Vagina (tissue), 2 donors: ENCODE data around the gene ZFAND2A. TPM values are rescaled to one million over a fixed set of nuclear protein-coding genes. Genes with fewer than 3 reads are reported as not detected.

Experiments
- DNase-seq, 2 donors: peaks; one replicate each; pipeline ENCODE4 v3.0.0-alpha.2; 2017; ENCODE audit errors: extremely low spot score in 2 of 2
- H3K27ac ChIP-seq: fragments of 200-600 bp; sonication (generic); one replicate; pipeline ENCODE4 v1.5.1; 2019
- H3K27me3 ChIP-seq: fragments of 200-600 bp; sonication (generic); one replicate; pipeline ENCODE4 v1.5.1; 2019
- H3K36me3 ChIP-seq, 2 donors: fragments of 200-600 bp; sonication (generic); one replicate each; pipeline ENCODE4 v1.5.1; 2017 to 2019
- H3K4me1 ChIP-seq: fragments of 200-600 bp; sonication (generic); one replicate; pipeline ENCODE4 v1.5.1; 2019
- H3K4me3 ChIP-seq, 2 donors: fragments of 200-600 bp; sonication (generic); 1 replicate in 1 of 2; 2 replicates in 1 of 2; pipeline ENCODE4 v1.5.1; 2016 to 2019
- H3K9me3 ChIP-seq: fragments of 200-600 bp; sonication (generic); one replicate; pipeline ENCODE4 v1.5.1; 2019
- CTCF ChIP-seq, 3 experiments: fragments of 450-650 bp in 2 of 3; fragments of 200-600 bp in 1 of 3; sonication (generic) in 1 of 3; IDR thresholded peaks; one replicate each; pipeline ENCODE4 v1.5.1; 2017 to 2019; ENCODE audit warnings: antibody characterized with exemption in 3 of 3, mild to moderate bottlenecking in 2 of 3, moderate library complexity in 2 of 3
- POLR2A ChIP-seq, 2 donors: fragments of 450-650 bp; IDR thresholded peaks; one replicate each; pipeline ENCODE4 v1.6.1; 2017; ENCODE audit warnings: antibody characterized with exemption in 2 of 2, mild to moderate bottlenecking in 2 of 2, moderate library complexity in 2 of 2
- POLR2AphosphoS5 ChIP-seq, 2 donors: sonication (generic); formaldehyde crosslinking; IDR thresholded peaks; one replicate each; pipeline ENCODE4 v1.9.0; 2017; ENCODE audit warnings: antibody characterized with exemption in 2 of 2, mild to moderate bottlenecking in 2 of 2, low read depth in 1 of 2; ENCODE audit not compliant: insufficient read depth in 1 of 2
- intact Hi-C: fragments of 100-400 bp; cut with DNase I; formaldehyde crosslinking; loops from one replicate; pipeline ENCODE4 v1.15.1; 2023
- total RNA-seq: library from RNA; depleted of rRNA; stranded (reverse); fragments of >200 nt; gene quantifications from one replicate; pipeline ENCODE4 v1.2.3, GENCODE V29; 2016

Gene ZFAND2A
- total RNA-seq, 1 donor from 2014 or later: 30.9 TPM

- intact Hi-C loops: no loop called here
- no peak for DNase-seq
- Histone ChIP-seq H3K9me3 (no peaks in the 10 kb centered on the region), H3K4me3 (no peak overlapping the region), H3K4me1 (no peaks in the 10 kb centered on the region), H3K27me3 (no peaks in the 10 kb centered on the region), H3K27ac (no peak overlapping the region), H3K36me3 (no peaks in the 10 kb centered on the region)
- TF ChIP-seq POLR2AphosphoS5 (IDR thresholded peaks at IDR 0.05; ENCODE audit: insufficient read depth in 1 of 2, low read depth in 1 of 2): no peak
Observed at GRCh38 chr7:1112625-1113547, 47.1 kb downstream of the ZFAND2A start.

- H3K27me3 ChIP-seq: no peaks in the 10 kb centered on the region
- TF ChIP-seq POLR2AphosphoS5 (IDR thresholded peaks at IDR 0.05; ENCODE audit: insufficient read depth in 1 of 2, low read depth in 1 of 2) (no peak), CTCF (IDR thresholded peaks at IDR 0.05) (no peak), POLR2A (IDR thresholded peaks at IDR 0.05) (no peak)
Observed at GRCh38 chr7:1112109-1112508, 47.9 kb downstream of the ZFAND2A start.

GRCh38 chr7:1111156-1111555, 48.8 kb downstream of the ZFAND2A start:
- H3K36me3 ChIP-seq: no peaks in the 10 kb centered on the region
- H3K4me3 ChIP-seq: no peak overlapping the region
- H3K9me3 ChIP-seq: no peaks in the 10 kb centered on the region
- no peak for TF ChIP-seq POLR2A (IDR thresholded peaks at IDR 0.05)
- TF ChIP-seq POLR2AphosphoS5 (IDR thresholded peaks at IDR 0.05; ENCODE audit: insufficient read depth in 1 of 2, low read depth in 1 of 2): no peak
- TF ChIP-seq CTCF (IDR thresholded peaks at IDR 0.05): no peak
- H3K27ac ChIP-seq: no peak overlapping the region
- H3K27me3 ChIP-seq: no peaks in the 10 kb centered on the region
- DNase-seq: no peak
- intact Hi-C loops: no loop called here
- no peaks in the 10 kb centered on the region for H3K4me1 ChIP-seq

More at GRCh38 chr7:1112109-1112508, 47.9 kb downstream of the ZFAND2A start:
- intact Hi-C loops: no loop called here
- no peaks in the 10 kb centered on the region for H3K9me3 ChIP-seq
- no peak overlapping the region for H3K27ac ChIP-seq
- no peak overlapping the region for H3K4me3 ChIP-seq
- no peak for DNase-seq
- no peaks in the 10 kb centered on the region for H3K4me1 ChIP-seq
- no peaks in the 10 kb centered on the region for H3K36me3 ChIP-seq

GRCh38 chr7:1110358-1110757, 49.6 kb downstream of the ZFAND2A start:
- intact Hi-C loops: no loop called here
- no peak overlapping the region for H3K27ac ChIP-seq

More at GRCh38 chr7:1110358-1110757, 49.6 kb downstream of the ZFAND2A start:
- no peaks in the 10 kb centered on the region for H3K9me3 ChIP-seq
- no peak for TF ChIP-seq CTCF (IDR thresholded peaks at IDR 0.05)
- no peak for TF ChIP-seq POLR2A (IDR thresholded peaks at IDR 0.05)
- H3K4me1 ChIP-seq: no peaks in the 10 kb centered on the region
- H3K27me3 ChIP-seq: no peaks in the 10 kb centered on the region
- H3K36me3 ChIP-seq: no peaks in the 10 kb centered on the region
- DNase-seq: no peak
- no peak overlapping the region for H3K4me3 ChIP-seq
